SW 1271 (cell line): Measurements from ENCODE around the gene KLHDC8A.
"Not testable (repeated sequence)": the region's sequence is repeated elsewhere in the genome, so short reads cannot be mapped to it uniquely, and the experiment has no call there.

Source experiments
- DNase-seq, 2 experiments: peaks; one replicate each; lab custom pipeline; 2025; lab: John Stamatoyannopoulos, UW

Gene KLHDC8A, protein sequence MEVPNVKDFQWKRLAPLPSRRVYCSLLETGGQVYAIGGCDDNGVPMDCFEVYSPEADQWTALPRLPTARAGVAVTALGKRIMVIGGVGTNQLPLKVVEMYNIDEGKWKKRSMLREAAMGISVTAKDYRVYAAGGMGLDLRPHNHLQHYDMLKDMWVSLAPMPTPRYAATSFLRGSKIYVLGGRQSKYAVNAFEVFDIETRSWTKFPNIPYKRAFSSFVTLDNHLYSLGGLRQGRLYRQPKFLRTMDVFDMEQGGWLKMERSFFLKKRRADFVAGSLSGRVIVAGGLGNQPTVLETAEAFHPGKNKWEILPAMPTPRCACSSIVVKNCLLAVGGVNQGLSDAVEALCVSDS

DNA sequence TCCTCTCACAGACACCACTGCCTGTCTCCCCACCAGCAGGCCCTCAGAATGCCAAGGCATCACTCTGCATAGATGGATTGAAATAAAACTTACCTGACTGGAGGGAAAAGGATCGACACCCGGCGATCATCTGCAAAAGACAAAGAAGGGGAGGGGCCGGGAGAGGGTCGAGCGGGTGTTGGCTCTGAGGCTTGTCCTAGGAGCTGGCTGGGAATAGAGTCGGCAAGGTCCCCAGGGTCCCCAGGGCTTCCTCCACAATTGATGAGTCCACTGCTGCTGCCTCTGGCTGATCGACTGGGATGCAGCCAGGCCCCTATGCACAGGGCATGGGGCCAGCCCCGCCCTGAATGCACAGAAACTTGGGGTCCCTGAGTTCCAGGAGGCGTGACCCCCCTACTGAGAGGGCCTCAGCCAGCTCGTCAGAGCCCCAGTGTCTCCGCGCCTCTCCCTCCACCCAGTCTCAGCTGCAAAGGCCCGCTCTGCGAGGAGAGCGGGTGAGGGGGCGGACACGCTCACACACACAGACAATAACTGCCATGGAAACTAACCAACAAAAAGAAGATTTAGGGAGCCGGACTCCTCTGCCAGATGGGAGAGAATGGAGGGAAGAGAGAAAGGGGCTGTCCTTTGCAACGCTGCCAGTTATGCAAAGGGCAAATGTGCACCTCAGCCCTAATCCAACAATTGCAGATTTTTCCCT lies at the start of gene KLHDC8A:
Gene KLHDC8A (minus strand): TSS at position 483 of the 700 bp plus-strand sequence. CDS start 13,318 bp downstream, outside the sequence.
- DNase-seq: no peak

DNA sequence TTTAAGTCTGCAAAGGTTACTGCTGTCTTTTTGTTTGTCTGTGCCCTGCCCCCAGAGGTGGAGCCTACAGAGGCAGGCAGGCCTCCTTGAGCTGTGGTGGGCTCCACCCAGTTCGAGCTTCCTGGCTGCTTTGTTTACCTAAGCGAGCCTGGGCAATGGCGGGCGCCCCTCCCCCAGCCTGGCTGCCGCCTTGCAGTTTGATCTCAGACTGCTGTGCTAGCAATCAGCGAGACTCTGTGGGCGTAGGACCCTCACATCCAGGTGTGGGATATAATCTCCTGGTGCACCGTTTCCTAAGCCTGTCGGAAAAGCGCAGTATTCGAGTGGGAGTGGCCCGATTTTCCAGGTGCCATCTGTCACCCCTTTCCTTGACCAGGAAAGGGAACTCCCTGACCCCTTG lies 49.5 kb upstream of the KLHDC8A start:
- DNase-seq: not testable (repeated sequence)

DNA sequence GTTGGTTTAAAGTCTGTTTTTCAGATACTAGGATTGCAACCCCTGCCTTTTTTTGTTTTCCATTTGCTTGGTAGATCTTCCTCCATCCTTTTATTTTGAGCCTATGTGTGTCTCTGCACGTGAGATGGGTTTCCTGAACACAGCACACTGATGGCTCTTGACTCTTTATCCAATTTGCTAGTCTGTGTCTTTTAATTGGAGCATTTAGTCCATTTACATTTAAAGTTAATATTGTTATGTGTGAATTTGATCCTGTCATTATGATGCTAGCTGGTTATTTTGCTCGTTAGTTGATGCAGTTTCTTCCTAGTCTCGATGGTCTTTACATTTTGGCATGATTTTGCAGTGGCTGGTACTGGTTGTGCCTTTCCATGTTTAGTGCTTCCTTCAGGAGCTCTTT lies 47.8 kb upstream of the KLHDC8A start:
- not testable (repeated sequence) for DNase-seq

DNA sequence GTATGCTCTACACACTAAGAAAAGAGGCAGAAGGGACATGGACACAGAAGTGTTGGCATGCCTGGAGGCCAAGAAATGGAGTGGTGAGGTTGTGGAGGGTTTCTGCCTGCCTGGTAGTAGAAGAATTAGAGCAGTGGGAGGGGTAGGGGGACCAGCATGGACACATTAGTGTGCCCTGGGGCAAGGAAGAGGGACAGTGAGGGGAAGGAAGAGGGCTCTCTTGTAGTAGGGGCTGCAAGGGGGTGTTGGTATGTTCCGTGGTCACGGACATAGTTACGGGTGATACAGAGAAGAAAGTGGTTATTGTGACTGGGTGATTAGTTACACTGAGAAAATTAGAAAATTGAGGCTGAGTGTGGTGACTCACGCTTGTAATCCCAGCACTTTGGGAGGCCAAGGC lies 41.9 kb upstream of the KLHDC8A start:
- no peak for DNase-seq

DNA sequence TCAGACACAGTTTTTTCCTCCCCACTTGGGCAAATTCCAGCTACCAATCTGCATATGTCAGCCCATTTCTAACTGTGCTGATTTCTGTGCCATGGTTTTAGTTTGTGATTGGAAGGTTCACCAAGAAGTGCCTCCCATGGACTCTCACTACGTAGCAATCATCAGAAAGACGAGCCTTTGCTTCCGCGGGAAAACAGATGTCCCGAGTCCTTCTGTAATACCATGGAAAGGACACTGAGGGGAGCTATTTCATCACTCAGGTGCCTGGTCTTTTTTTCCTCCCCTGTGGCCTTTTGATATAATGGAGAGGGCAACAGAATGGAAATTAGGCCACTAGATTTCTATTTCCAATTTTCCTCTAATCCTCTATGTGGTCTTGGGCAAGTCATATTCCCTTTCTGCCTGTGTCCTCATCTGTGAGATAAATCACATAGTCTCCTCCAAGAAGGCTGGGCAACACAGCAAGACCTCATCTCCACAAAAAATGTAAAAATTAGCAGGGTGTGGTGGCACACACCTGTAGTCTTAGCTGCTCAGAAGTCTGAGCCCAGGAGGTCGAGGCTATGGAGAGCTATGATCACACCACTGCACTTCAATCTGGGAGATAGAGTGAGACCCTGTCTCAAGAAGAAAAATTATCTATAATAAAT lies 40.4 kb upstream of the KLHDC8A start:
- peak in 1 of 2 experiments; percentile 3 for DNase-seq

DNA sequence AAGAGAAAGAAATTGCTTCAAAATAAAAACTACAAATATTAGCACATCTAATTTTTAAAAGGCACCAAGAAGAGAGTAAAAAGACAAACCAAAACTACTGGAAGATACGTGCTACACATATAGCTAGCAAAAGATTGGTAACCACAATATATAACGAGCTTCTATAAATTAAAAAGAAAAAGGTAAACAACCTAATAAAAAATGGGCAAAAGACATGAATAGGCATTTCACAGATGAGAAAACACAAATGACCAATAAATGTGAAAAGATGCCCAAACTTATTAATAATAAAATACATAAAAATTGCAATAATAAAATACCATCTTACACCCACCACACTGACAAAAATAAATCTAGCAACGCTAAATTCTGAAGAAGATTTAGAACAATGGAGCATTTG lies 38.9 kb upstream of the KLHDC8A start:
- no peak for DNase-seq

DNA sequence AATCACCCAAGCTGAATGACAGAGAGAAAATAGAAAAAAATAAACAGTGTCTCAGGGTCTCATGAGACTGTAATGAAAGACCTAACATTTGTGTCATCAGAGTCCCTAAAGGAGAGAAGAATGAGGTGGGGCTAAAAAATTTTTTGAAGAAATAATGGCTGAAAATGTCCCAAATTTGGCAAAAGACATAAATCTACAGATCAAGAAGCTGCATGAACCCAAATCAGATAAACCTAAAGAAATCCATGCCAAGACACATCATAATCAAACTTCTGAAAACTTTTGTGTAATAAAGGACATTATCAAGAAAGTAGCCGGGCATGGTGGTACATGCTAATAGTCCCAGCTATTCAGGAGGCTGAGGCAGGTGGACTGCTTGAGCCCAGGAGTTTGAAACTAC lies 35.9 kb upstream of the KLHDC8A start:
- no peak for DNase-seq

DNA sequence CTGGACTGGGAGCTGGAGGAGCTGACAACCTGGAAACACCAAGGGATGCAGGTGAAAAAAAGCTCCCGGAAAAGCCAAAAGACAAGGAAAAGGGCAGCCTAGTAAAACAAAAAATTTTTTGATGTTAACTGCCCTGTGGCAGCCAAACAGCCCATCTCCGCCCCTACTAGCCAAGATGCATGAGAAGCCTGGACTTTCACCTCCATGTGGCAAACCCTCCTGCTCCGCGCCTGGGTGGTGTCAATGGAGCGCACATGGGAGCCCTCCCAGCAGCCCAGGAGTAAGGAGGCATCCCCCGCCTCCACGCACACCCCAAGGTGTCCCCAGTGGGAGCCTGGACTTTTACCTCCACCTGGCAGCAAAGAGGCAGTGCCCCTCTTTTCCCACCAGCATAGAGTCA lies 34.7 kb upstream of the KLHDC8A start:
- DNase-seq: no peak

DNA sequence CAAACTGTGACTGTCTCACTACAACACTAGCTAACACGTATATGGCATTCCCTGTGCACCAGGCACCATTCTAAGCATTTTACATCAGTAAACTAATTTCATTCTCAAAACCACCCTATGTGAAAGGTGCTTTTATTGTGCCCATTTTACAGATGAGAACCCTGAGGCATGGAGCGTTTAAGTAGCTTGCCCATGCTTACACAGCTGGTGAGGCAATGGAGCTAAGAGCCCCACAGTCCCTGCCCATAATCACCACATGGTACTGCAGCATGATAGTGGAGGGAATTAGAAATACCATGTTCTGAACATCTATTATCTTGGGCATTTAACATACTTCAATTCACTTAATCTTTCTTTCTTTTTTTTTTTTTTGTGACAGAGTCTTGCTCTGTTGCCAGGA lies 31.1 kb upstream of the KLHDC8A start:
- no peak for DNase-seq

DNA sequence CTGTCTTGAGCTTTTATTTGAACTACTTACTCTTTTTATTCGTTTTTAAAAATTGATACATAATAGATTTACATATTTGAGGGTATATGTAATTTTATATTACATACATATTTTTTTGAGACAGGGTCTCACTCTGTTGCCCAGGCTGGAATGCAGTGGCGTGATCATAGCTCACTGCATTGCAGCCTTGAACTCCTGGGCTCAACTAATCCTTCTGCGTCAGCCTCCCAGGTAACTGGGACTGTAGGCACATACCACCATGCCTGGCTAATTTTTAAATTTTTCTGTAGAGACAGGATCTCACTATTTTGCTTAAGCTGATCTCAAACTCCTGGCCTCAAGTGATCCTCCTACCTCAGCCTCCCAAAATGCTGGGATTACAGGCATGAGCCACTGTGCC lies 26.3 kb upstream of the KLHDC8A start:
- DNase-seq: not testable (repeated sequence)

DNA sequence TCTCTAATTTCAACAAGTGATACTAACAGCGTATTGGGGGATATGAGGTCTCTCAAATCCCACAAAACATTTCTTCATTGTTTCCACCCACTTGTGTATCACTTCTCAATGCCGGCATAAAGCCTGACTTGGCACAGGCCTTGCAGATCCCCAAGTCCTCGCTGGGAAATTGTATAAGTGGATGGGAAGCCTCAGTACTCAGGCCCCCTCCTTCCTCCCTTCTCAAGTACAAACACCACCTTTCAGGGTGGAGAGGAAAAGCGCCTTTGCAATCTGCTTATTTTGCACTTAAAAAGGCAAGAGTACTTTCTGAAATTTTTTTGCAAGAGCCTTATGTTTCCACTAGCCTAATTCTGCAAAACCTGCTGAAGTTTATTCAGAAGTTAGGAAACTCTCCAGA lies 25.8 kb upstream of the KLHDC8A start:
- DNase-seq: no peak

DNA sequence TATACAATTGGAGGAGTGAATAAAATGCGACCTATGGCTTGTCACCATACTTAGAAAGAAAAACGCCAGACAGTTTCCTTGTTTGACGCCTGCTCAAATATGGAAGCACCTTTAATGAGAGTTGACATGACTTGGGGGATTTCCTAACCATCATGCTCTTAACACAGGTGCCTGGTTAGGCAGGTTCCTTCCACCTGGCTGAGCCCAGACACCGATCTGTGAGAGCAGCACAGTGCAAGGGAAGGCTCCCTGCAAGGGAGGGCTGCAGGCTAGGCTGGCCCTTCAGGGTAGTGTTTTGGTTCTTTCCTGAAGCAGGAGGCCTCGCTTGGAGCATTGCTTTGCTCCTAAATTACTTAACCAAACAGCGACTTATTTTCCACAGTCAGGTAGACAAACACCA lies 24.6 kb upstream of the KLHDC8A start:
- DNase-seq: no peak

DNA sequence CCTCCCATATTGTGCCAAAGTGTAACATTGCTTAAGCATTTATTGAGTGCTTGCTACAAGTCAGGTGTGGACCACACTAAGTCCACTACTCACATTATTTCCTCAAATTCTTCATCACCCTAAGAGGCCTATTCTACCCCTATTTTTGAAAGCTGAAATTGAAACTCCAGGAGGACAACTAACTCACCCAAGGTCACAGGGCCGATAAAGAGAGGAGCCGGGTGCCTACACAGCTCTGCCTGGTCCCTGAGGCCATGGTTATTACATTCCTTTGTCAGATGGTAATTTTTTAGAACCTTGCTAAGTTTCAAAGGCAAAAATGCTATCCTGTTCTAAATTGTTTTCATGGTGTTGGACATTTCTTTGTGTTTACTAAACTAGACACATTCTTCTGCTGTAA lies 24.2 kb upstream of the KLHDC8A start:
- DNase-seq: no peak

DNA sequence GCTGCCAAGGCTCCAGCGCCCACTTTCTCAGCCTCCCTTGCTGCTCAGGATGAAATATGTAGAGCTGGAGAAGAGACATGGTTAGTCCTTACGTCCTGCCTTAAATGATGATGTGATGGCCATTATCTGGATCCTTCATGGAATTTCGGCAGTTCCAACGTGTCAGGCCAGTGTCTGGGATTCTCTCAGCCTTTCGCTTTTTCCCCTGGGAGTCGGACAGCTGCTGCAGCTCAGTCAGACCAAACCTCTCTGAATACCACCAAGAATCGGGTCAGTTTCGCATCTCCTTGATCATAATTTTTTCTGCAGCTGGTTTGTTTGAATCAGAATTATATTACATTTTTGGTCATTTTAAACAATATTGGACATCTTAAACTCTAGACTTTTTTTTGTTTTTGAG lies 22.3 kb upstream of the KLHDC8A start:
- no peak for DNase-seq

DNA sequence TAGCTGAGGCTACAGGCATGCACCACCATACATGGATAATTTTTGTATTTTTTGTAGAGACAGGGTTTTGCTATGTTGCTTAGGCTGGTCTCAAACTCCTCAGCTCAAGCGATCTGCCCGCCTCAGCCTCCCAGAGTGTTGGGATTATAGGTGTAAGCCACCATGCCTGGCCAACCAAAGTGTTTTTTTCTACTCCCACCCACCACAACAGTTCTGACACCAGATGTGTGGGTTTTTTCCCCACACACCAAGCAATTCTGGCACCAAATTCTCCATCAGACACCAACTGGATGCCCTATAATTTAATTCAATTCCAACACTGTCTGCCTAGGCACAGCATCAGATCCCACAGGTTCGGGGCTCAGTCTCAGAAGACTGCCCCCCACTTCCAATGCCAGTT lies 20.6 kb upstream of the KLHDC8A start:
- DNase-seq: no peak

DNA sequence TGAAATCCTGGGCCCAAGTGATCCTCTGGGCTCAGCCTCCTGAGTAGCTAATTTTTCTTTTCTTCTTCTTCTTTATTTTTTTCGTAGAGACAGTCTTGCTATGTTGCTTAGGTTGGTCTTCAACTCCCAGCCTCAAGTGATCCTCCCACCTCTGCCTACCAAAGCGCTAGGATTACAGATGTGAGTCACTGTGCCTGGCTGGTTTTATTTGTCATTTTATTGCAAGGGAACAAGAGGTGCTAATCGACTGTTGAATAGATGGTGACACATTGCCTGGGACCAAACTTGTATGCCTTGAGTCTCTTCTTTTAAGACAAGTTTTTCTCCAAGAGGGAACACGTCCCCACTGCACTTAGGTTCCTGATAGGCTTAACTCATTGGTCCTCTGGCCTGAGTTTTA lies 20.0 kb upstream of the KLHDC8A start:
- no peak for DNase-seq

DNA sequence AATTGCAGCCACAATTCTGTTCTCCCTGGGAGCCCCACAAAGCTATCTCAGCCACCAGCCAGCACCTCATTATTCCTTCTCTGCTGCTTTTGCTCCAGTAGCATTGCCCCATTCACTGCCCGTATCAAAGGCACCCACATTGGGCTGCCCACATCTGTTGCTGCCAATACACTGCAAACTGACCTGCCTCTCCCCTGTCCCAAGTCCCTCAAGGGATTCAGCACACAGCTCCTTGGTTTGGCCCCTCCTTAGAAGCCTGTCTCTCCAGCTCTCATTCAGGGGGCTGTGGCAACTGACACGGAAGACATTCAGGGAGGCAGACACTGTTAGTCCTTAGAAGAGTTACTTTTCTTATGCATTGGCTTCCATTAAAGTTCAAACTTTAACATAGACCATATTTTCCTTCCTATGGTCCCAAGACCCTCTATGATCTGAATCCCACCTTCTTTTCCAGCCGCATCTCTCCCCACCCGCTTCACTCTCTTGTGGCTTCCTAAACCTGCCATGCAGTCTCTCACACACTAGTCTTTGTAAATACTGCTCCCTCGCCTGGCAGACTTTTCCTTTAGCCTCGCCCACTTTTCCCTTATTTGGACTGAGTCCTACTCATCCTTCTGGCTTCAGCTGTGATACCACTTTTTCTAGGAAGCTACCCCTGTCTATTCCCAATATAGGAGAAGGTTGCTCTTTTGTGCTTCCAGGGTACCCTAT lies 19.3 kb upstream of the KLHDC8A start:
- no peak for DNase-seq

DNA sequence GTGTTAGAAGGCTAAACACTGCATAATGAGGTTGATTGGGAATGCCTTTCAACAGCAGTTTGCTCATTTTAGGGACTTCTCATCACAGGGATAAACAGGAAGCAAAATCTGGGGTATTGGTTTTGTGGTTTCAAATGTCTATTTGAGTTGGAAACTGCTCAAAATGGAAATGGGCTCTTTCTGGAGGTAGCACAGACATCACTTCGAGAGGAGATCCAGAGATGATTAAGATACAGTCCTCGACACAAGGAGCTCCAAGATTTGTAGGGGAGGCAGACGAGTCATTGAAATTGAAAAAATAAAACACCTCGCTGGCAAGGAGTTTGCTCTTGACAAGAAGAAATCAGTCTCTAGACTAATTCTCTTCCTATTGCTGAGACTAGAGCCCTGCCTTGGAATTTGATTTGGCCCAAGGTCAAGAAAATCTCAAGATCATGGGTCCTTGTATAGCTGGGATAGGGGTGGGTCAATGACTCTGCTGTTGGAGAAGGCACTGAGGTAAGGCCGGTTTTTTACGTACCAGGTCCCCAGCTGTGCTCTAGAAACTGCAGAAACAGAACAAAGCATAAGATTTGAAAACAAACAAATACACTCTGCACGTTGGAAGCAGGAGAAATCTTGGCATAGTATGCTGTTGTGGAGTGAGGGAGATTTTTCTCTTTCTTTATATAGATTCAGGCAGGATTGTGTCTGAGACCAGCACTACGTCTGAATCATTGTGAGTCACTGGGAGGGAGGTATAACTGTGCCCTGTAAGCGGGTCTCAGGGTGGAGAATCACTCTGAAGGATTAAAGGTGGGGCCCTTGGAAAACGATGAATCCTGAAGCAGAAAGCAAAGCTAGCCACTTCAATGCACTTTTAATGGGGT lies 17.7 kb upstream of the KLHDC8A start:
- no peak for DNase-seq

DNA sequence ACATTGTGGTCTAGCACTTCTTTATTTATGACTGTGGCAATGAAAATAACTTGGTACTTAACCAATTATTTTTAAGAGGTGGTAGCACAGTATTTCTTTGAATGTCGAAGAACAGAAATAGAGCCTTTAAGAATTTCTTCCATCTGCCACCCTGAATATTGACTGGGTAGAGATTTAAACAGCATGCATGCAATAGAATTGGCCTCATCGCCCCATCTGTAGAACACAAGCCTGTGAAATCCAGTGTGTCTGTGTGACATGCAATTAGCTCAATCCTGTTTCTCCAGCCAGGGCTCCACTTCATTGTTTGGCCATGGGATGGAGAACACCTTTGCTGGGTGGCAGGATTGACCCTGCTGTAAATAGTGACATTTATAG lies 17.1 kb upstream of the KLHDC8A start:
- no peak for DNase-seq

DNA sequence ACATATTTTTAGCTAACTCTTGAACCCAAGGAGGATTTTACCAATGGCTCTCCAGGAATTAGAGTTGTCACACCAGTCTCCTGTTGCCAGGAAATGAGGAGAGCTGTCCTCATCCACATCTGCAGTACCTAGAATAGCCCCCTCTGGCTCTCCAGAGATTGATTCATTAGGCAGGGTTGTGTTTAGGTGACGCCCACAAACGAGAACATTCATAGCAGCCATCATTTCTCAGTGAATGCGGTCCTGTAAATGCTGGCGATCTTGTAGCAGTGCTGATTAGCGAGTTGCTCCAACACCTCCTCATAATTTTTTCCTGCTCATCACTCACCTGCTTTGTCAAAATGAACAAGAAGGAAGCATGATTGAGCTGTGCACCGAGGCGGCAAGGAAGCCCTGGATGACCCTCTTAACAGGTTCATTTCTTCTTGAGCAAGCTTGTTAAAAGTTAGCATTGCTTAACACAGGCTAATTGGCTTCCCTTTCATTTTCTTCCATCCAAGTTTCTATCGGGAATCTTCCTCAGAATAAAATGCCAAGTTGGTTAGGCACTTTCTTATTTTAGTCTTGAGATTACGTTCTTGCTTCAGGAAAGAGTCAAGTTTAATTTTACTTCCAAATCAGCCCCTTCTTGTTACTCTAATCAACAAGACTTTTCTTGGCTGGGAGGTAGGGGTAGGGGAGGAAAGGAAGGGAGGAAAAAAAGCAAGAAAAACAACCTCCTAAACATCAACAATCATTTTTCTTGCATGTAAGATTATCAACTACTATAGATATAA lies 16.5 kb upstream of the KLHDC8A start:
- DNase-seq: no peak
